Activated CD8-positive, alpha-beta memory T cell treated with anti-CD3 and anti-CD28 coated beads, Interleukin-2, amount 50 U/mL, for 48 hours (primary cell): ENCODE measurements around the gene ZNF862.
A peak's percentile ranks its signal among the peaks of the same experiment; 100 is the strongest.

Source experiments
- DNase-seq: peaks from one replicate; pipeline ENCODE4 v3.0.0-alpha.2; 2020

The ZNF862 gene

GRCh38 chr7:149838224-149838991 lies at the start of gene ZNF862:
Gene ZNF862 (plus strand): TSS chr7:149838375. CDS start chr7:149838612, 237 bp downstream.
- peak; percentile 96 for DNase-seq

DNA sequence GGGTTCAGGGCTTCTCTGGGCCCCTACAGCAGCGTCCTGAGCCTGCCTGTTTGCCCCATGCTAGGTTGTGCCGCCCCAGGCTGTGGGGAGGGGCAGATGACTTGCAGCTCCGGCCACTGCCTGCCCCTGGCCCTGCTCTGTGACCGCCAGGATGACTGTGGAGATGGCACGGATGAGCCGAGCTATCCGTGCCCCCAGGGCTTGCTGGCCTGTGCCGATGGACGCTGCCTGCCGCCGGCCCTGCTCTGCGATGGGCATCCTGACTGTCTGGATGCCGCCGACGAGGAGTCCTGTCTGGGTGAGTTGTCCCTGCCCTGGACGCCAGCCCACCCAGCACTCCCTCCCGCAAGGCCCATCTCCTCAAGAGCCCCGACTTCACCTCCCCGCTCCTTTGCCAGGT lies 49.1 kb upstream of the ZNF862 start:
- no peak for DNase-seq

GRCh38 chr7:149790146-149790548 lies 48.0 kb upstream of the ZNF862 start:
- peak; percentile 84 for DNase-seq

DNA sequence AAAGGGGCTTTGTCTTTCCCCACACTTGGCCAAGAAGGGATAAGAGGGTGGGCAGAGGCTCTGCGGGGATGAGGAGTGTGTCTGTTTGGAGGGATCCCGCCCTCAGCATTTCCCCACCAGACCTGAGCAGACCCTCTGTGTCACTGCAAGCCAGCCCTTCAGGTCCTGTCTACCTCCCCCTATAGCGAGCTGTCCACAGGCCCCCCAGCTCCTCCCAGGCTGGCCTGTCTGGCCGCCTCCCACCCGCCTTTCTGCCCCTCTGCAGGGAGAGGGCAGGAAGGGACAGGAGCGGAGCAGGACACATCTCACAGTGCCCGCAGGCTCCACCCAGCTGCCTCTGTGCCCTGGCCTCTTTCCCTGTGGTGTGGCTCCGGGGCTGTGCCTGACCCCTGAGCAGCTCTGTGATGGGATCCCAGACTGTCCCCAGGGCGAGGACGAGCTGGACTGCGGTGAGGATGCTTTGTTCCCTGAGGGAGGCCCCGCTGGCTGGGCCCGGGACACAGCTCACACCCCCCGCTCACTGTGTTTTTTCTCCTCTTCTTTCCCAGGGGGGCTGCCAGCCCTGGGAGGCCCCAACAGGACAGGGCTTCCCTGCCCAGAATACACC lies 47.3 kb upstream of the ZNF862 start:
- no peak for DNase-seq

DNA sequence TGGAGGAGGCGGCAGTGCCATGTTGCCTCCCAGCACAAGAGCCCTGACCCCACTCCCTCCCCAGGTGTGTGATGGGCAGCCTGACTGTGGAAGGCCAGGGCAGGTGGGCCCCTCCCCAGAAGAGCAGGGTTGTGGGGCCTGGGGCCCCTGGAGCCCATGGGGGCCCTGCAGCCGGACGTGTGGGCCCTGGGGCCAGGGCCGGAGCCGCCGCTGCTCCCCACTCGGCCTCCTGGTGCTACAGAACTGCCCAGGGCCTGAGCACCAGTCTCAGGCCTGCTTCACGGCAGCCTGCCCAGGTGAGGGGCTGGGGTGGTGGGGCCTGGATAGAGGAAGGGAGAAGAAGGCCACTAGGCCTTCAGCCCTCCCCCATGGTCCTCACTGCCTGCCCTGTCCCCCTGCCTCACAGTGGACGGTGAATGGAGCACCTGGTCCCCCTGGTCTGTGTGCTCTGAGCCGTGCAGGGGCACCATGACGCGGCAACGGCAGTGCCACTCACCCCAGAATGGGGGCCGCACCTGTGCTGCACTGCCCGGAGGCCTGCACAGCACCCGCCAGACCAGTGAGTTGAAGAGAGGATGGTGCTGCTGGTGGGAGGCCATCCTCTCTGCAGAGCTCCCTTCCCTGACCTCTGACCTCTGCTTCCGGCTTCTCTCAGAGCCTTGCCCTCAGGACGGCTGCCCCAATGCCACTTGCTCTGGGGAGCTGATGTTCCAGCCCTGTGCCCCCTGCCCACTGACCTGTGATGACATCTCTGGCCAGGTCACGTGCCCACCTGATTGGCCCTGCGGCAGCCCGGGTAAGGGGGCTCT lies 46.6 kb upstream of the ZNF862 start:
- DNase-seq = no peak

GRCh38 chr7:149792220-149792595 lies 46.0 kb upstream of the ZNF862 start:
- no peak for DNase-seq

GRCh38 chr7:149793261-149793660 lies 44.9 kb upstream of the ZNF862 start:
- DNase-seq = no peak

DNA sequence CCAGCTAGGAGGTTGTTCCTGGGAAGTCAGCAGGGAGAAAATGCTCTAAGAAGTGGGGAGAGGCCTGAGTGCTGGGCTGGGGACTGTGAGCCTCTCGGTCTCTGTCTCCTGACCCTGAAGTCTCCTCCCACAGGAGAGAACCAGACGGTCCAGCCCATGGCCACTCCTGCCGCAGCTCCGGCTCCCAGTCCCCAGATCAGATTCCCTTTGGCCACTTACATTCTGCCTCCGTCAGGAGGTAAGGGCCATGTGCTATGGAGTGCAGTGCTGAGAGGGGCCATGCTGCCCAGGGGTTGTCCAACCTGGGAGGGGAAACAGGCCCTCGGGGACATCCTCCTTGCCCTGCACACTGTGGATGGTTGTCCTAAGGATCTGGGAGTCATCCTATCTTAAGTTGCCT lies 43.5 kb upstream of the ZNF862 start:
- DNase-seq = no peak

DNA sequence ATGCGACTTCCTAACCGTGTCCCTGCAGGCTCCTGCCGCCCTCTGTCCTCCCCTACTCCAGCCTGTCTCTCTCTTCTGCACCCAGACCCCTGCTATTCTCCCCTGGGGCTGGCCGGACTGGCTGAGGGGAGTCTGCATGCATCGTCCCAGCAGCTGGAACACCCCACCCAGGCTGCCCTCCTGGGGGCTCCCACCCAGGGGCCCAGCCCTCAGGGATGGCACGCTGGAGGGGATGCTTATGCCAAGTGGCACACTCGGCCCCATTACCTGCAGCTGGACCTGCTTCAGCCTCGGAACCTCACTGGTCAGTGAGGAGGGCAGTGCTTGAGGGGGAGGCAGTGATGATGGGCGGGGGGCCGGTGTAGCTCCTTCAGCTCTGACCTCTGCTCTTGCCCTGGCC lies 43.0 kb upstream of the ZNF862 start:
- DNase-seq = no peak

GRCh38 chr7:149796287-149796860 lies 41.8 kb upstream of the ZNF862 start:
- DNase-seq = no peak

DNA sequence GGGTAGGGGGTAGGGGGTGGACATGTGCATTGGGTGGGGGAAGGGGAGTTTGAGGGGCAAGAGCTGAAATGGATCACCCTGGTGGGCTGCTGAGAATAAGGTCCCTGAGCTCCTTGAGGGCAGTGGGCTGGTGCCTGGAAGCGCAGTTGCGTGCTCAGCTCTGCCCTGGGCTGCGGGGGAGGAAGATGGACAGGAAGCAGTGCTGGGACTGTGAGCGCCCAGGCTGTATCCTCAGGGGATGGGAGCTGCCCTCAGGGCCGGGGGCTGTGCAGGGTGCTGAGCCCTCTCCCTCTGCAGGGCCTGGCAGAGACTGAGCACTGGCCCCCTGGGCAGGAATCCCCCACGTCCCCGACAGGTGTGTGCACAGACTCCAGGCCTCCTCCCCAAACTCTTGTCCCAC lies 40.4 kb upstream of the ZNF862 start:
- no peak for DNase-seq

- DNase-seq = peak; percentile 80
Observed at GRCh38 chr7:149799397-149800168, 38.6 kb upstream of the ZNF862 start.

DNA sequence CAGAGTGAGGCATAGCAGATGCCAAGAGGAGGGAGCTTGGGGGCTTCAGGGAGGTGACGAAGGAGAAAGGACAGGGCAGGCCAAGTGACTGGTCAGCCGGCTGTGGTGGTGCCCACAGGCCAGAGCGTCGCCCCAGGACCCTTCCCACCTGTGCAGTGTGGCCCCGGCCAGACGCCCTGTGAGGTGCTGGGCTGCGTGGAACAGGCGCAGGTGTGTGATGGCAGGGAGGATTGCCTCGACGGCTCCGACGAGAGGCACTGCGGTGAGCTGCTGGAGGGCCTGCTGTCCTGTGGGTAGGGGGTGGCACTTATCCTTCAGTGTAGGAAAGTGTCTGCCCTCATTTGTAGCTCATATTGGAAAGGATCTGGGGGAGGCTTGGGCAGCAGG lies 38.0 kb upstream of the ZNF862 start:
- no peak for DNase-seq

- no peak for DNase-seq
Observed at GRCh38 chr7:149801002-149801566, 37.1 kb upstream of the ZNF862 start.

DNA sequence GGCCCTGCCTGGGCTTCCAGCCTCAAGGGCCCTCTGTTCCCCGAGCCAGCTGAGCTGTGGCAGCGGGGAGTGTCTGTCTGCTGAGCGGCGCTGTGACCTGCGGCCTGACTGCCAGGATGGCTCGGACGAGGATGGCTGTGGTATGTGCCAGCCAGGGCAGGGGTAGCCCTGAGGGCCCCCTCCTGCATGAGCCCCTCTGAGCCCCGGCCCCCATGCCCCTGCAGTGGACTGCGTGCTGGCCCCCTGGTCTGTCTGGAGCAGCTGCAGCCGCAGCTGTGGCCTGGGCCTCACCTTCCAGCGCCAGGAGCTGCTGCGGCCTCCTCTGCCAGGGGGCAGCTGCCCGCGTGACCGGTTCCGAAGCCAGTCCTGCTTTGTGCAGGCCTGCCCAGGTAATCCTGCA lies 36.4 kb upstream of the ZNF862 start:
- DNase-seq = no peak

- DNase-seq = no peak
Observed at GRCh38 chr7:149802966-149803365, 35.2 kb upstream of the ZNF862 start.

GRCh38 chr7:149803551-149804074 lies 34.6 kb upstream of the ZNF862 start:
- no peak for DNase-seq

- no peak for DNase-seq
Observed at GRCh38 chr7:149804106-149804505, 34.1 kb upstream of the ZNF862 start.

DNA sequence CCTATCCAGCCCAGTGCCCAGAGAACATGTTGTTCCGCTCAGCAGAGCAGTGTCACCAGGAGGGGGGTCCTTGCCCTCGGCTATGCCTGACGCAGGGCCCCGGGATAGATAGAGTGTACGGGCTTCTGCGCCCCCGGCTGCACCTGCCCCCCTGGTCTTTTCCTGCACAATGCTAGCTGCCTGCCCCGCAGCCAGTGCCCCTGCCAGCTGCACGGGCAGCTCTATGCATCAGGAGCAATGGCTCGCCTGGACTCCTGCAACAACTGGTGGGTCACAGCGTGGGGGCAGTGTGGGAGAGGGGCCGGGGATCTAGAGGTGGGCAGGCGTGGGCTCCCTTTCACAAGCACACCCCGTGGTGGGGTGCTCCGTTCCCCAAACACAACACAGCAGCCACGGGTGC lies 31.4 kb upstream of the ZNF862 start:
- no peak for DNase-seq

DNA sequence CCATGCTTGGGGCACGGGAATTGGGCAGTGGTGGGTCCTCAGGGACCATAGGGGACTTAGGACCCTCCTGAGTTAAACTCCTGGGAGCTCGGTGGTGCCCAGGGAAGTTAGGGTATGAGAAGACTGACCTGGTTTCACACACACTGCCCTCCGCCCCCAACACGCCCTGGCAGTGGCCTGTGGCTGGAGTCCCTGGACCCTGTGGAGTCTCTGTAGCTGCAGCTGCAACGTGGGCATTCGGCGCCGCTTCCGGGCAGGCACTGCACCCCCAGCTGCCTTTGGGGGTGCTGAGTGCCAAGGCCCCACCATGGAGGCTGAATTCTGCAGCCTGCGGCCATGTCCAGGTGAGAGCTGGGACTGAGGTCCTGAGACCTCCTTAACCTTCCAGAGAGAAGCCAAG lies 29.9 kb upstream of the ZNF862 start:
- DNase-seq = no peak

DNA sequence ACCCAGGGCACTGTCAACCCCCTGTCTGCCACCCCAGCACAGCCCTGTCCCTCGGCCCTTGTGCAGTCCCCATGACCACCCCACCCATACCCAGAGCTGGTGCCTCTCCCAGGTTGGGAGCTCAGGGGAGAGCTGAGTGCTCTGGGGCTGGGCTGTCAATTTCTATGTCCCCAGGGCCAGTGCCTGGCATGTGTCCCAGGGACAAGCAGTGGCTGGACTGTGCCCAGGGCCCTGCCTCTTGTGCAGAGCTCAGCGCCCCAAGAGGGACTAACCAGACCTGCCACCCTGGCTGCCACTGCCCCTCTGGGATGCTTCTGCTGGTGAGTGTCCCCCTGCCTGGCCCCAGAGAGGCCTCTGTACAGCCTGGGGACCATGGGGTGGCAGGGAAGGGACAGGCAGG lies 29.0 kb upstream of the ZNF862 start:
- no peak for DNase-seq

- no peak for DNase-seq
Observed at GRCh38 chr7:149811221-149811620, 27.0 kb upstream of the ZNF862 start.
